RWPE1 (cell line): ENCODE results near the gene RAMP3.

Experiments used
- CTCF ChIA-PET: fragments of 350-600 bp; sonication (Branson Sonifier 250); formaldehyde crosslinking; extraction: SDS; loops from one replicate; lab custom pipeline; 2021; lab: Yijun Ruan, JAX
- POLR2A ChIA-PET: fragments of 400-600 bp; formaldehyde crosslinking; extraction: SDS; loops from one replicate; lab custom pipeline; 2020; ENCODE audit warnings: antibody characterized with exemption; ENCODE audit not compliant: low non-redundant PET; lab: Yijun Ruan, JAX
- DNase-seq: peaks from one replicate; pipeline ENCODE4 v3.0.0; 2012; ENCODE audit warnings: low spot score
- H3K27ac ChIP-seq: fragments of 450-650 bp; 2 replicates; pipeline ENCODE4 v1.5.1; 2017
- CTCF ChIP-seq: fragments of 450-650 bp; conservative IDR thresholded peaks from 2 replicates; pipeline ENCODE4 v1.5.1; 2017; ENCODE audit warnings: low read depth, mild to moderate bottlenecking

RAMP3 gene

GRCh38 chr7:45158471-45158870 is 880 bp downstream of the RAMP3 start:
- no peak overlapping the region for H3K27ac ChIP-seq
- ChIA-PET CTCF (interaction anchor here (4.0 kb wide), 1 partner anchor 102 kb away, joined by 24 read pairs; no protein-coding TSS in a partner anchor), POLR2A (no interaction called here)
- no peak for DNase-seq
- TF ChIP-seq CTCF = no peak

- POLR2A ChIA-PET = no interaction called here
- CTCF ChIA-PET = no interaction called here
- no peak for DNase-seq
- no peak overlapping the region for H3K27ac ChIP-seq
- no peak for TF ChIP-seq CTCF
Observed at GRCh38 chr7:45159296-45159695, 1.7 kb downstream of the RAMP3 start.

GRCh38 chr7:45160417-45160881 is 2.9 kb downstream of the RAMP3 start:
- TF ChIP-seq CTCF = no peak
- ChIA-PET POLR2A (no interaction called here), CTCF (no interaction called here)
- no peak overlapping the region for H3K27ac ChIP-seq
- no peak for DNase-seq

GRCh38 chr7:45161138-45161537 is 3.5 kb downstream of the RAMP3 start:
- ChIA-PET CTCF (interaction anchor here (0.8 kb wide), 1 partner anchor 503 kb away, joined by 4 read pairs; no protein-coding TSS in a partner anchor), POLR2A (no interaction called here)
- no peak overlapping the region for H3K27ac ChIP-seq
- DNase-seq = no peak
- TF ChIP-seq CTCF = no peak

GRCh38 chr7:45161842-45162241 is 4.3 kb downstream of the RAMP3 start:
- ChIA-PET CTCF (no interaction called here), POLR2A (no interaction called here)
- DNase-seq = no peak
- no peak for TF ChIP-seq CTCF
- no peak overlapping the region for H3K27ac ChIP-seq

GRCh38 chr7:45162311-45162845 is 4.8 kb downstream of the RAMP3 start:
- no peak for DNase-seq
- CTCF ChIA-PET = no interaction called here
- TF ChIP-seq CTCF = no peak
- no peak overlapping the region for H3K27ac ChIP-seq
- POLR2A ChIA-PET = no interaction called here
